ENCODE data around the gene TPD52L1.

TPD52L1 gene

GRCh38 chr6:125250511-125250910 is 96.9 kb downstream of the TPD52L1 start:
- no peak for DNase-seq

DNA sequence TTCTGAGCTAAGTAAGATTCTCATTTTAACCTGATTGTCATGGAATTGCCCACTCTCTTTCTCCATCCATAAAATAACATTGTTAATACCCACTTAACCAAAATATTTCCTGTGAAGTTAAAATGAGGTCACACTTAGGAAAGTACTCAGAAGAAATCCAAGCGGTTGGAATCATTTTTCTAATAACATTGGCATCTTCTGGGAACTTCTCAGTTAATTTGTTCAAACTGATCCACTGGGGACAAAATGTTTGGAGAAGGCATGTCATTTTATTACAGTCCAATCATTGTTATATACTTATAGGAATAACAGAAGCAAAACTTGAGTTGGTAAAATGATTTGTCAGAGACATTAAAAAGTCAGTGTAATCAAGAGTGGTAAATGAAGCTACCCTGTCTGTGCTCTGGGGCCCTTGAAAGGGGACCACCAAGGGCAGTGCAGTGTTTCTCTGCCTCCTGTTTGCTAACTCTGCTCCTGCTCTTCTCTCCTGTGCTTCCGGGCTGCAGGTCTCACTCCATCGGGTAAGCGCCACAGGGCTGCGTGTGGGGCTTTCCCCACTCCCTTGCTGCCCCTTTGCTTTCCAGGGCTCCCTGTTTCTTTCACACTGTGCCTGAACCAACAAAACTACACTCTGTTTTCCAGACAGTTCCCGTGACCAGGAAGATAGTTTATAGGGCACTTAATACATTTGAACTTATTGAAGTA is 98.1 kb downstream of the TPD52L1 start:
- DNase-seq: no peak

DNA sequence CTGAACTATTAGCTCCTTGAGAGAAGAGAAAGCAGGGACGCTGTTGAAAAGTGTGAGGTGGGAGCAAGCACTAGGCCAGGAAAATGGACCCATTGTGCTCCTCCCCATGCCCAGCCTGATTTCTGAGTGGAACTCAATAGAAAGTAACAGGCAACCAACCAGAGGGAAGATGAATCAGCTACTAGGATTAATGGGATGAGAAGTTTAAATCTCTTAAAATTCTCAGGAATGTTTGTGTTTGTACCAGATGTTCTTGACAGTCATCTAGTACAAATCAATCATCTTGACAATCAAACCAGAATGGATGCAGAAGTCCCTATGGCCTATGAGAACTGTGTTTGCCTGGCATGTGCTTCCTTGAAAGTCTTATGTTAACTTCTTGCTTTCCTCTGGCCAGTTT is 99.3 kb downstream of the TPD52L1 start:
- DNase-seq: no peak

DNA sequence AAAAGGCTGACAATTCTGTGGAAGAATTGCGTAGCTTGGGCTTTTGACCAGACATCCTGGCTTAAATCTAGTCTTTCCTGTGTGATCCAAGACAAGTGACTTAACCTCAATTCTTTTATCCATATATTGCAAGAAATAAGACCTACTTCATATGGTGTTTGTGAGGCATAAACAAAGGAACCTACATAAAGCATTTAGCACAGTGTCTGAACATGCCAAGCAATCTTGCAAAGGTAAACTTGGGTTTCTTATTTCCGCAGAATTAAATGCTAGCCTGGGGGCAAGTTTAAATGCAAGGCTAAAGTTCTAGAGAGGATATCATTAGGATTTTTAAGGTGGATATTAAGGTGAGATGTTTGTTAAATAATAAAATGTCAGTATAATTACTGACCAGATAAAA is 100.3 kb downstream of the TPD52L1 start:
- DNase-seq: no peak

DNA sequence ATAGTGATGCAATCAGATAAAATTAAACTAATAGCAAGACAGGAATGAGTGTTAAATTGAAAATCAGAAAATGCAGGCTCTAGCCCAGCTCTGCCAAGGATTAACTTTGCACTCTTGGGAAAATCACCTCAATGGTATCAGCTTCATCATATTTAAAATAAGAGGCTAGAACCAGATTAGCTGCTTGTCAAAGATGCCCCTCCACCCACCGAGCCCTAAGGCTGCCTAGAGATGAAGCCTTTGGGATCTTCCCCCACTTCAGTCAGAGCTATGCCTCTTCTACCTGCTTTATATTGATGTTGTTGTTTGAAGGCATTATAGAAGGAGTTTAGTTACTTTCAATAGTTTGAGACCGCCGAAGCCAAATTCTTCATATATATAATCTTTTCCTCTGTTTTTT is 100.7 kb downstream of the TPD52L1 start:
- DNase-seq: no peak

DNA sequence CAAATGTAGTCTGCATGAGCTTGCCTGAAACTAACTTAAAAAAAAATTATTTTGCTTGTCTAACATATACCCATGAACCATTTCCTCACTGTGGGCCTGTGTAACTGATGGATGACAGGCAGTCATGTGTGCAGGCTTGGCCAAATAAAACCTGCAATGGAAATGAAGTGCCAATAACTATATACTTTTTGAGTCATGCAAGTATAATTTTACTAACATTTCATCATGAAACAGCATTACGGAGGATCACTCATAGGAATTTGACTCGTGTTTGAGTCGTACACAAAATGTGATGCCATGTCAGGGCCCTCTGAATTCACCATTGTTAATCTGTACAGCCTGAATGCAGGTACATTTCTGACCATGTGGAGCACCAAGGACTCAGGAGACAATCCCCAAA is 101.6 kb downstream of the TPD52L1 start:
- no peak for DNase-seq

DNA sequence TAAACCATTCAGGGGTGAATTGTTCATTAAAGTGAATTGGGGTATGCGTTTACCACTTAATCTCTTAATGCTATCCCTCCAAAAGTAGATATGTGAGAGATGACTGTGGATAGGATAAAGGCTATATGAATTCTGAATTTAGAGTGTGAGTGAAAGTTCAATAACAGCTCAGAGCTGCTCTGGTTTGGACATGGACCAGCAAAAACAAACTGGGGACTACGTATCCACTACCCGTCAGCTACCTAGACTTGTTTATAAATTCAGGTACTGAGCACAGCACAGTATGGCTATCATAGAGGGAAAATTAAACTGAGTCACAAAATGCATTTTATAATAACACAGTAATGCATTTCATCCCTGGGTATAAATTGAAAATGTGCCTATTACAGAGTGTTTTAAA is 103.8 kb downstream of the TPD52L1 start:
- DNase-seq: no peak

- DNase-seq: no peak
Observed at GRCh38 chr6:125258651-125259353, 105.2 kb downstream of the TPD52L1 start.

DNA sequence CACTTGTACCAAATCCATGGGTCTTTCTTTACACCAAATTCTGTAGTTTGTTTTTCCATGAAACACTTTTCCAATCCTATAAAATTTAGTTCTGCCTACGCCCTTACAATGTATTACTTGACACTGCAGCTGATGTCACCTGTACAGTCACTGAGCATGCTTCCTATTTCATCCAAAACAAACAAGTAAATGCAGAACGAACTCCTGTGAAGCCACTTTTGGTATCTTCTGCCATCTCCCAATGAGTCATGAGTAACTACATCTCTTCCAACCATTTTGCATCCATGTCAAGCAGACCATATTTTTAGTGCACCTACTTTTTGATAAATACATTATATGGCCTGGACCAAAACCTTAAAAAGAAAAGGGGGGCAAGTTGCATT is 105.8 kb downstream of the TPD52L1 start:
- no peak for DNase-seq

DNA sequence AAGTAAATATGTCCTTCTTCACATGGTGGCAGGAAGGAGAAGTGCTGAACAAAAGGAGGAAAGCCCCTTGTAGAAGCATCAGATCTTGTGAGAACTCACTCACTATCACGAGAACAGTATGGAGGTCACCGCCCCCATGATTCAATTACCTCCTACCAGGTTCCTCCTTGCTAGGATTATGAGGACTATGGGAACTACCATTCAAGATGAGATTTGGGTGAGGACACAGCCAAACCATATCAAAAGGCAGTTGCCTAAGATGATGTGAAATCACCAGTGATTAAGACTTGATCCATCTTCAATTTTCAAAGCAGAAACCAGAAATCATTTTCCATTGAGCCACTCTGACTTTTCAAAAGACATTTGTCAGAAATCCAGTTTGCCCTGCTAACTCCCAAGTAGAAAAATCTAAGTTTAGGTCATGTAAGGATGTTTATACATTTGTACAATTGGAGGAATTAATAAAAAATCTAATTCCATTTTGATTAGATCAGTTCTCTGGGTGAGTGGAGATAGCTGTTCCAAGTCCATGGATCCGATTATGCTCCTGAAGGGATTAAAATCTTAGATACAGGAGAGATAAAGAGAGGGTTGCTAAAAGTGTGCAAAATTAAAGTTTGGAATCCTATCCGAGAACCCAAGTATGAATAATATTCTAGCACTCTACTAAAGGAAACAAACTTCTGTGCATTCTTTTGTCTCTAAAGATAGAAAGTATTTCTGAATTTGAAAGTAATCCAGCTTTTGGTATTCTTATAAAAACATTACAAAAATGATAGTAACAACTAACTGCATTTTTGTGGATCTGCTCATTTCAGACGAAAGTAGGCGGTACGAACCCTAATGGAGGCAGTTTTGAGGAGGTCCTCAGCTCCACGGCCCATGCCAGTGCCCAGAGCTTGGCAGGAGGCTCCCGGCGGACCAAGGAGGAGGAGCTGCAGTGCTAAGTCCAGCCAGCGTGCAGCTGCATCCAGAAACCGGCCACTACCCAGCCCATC is 108.7 kb downstream of the TPD52L1 start:
- DNase-seq: no peak

DNA sequence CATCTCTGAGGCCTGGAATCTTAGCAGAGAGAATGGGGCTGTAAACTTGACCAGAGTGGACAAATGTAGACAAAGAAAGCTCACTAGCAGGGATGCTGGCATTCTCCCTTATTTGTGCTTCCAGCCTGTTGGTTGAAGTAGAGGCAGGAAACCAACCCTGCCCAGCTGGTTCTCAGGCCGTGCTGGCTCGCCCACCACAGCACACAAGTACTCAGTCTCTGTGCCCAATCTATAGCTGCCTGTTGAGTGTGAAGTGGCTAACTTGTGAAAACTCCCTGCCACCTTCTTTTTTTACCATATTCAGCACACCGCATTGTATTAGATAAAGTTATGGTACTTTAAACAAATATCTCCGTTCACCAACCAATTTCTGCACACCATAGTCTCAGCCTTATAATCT is 110.9 kb downstream of the TPD52L1 start:
- DNase-seq: no peak

GRCh38 chr6:125267806-125268523 is 114.4 kb downstream of the TPD52L1 start:
- no peak for DNase-seq

GRCh38 chr6:125268765-125269164 is 115.2 kb downstream of the TPD52L1 start:
- DNase-seq: no peak

DNA sequence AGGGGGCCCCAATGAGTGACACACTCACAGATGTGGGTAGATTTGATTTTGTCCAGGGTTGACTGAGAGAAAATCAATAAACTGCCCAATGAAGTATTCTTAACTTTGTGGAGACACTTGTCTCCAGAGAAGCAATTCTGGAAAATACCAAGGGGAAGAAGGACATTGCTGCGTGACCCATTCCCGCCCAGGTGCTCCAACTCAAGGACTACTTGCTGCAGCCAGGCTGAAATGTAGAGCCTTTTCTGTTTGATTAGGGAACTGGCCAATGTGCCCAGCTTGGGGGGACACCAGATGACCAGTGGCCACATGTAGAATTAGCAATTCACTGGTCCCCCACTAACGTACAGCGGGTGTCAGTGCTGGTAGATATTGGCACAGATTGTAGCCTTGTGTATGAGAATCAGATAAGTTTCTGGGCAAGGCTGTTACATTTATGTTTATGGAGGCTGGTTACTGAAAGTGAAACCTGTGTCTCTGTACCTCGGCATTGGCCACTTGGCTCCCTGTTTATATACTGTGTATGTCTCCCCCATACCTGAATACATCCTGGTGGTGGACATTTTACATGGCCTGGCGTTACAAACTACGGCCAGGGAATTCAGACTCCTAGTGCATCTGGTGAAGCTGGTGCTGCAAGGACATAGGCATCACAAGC is 115.9 kb downstream of the TPD52L1 start:
- no peak for DNase-seq

DNA sequence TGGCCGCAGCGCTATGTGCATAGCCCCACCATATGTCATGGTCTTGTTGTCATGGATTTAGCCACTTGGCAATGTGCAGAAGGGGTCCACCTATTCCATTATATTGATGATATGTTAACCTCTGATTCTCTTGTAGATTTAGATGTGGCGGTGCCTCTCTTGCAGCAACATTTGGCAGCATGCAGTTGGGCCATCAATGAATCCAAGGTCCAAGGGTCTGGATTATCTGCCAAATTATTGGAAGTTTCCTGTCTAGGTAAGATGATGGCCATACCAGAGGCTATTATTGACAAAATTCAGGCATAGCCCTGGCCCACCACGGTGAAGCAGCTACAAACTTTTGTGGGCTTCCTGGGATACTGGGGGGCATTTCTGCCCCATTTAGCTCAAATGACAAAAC is 116.8 kb downstream of the TPD52L1 start:
- DNase-seq: no peak

DNA sequence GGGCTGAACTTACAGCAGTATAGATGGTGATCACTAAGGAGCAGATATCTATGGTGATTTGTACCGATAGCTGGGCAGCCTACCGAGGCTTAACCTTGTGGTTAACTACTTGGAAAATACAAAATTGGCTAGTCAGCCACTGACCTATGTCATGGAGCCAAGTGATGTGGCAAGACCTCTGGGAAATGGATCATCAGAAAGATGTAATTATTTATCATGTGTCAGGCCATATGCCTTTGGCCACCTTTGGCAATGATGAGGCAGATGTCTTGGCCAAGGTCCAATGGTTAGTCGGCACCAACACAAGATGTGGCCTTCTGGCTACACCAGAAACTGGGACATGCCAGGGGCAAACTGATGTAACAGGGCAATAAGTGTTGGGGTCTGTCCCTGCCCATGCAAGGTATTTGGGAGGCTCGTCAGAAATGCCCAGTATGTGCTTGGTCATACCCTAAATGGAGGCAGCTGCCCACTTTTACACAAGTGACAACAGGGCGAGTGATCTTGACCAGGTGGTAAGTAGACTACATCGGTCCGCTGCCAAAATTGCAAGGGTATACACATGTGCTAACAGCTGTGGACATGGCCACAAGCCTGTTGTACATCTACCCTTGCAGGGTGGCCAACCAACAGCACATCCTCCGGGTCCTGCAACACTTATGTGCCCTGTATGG is 118.0 kb downstream of the TPD52L1 start:
- DNase-seq: no peak

DNA sequence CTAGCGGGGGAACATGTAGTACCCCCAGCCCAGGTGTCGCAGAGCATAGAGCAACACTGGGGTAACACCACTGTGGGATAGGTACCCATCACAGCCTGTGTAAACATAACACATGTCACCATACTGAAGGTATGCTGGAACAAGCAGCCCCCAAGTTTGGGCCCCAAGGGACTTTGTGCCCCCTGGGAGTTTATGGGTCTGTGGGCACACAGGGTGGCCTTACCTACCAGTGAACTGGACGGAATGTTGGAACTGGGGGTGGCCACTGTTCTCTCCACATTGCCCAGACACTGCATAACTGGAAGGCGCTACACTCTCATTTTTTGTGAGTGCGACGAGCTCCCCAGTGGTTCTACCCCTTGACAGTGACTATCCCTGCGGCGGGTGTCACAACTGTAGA is 119.7 kb downstream of the TPD52L1 start:
- DNase-seq: no peak

GRCh38 chr6:125273965-125274364 is 120.4 kb downstream of the TPD52L1 start:
- no peak for DNase-seq

DNA sequence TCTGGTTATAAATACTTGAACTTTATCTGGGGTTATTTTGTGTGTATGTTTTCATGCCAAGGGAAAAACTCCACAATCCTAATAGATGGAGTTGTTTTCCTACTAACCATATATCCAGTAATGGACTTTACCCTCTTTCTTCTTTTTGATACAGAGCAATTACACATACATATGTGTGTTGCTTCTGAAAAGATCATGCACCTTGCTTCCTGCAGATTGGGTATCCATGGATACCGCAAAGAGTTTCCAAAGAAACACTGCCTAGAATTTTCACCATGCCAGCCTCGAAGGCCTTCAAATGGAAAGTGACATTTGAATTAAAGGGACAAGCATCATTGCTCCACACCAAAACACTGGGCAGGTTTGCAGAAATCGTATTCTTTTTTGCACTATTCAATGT is 121.4 kb downstream of the TPD52L1 start:
- DNase-seq: no peak

GRCh38 chr6:125275779-125276178 is 122.2 kb downstream of the TPD52L1 start:
- DNase-seq: no peak

GRCh38 chr6:125277838-125278237 is 124.3 kb downstream of the TPD52L1 start:
- DNase-seq: no peak

- no peak for DNase-seq
Observed at GRCh38 chr6:125279961-125280360, 126.4 kb downstream of the TPD52L1 start.

Data from activated naive CD4-positive, alpha-beta T cell (primary cell).